Measurements from ENCODE around the gene LGMN. TPM values are rescaled to one million over a fixed set of nuclear protein-coding genes. Genes with fewer than 3 reads are reported as not detected.
"Not testable (repeated sequence)": the region's sequence is repeated elsewhere in the genome, so short reads cannot be mapped to it uniquely, and the experiment has no call there.

LGMN gene
- total RNA-seq, 2 donors from 2014 or later = 70.8 to 125 TPM

GRCh38 chr14:92686411-92686899 lies 62.0 kb downstream of the LGMN start:
- intact Hi-C loops (cut with DNase I, micrococcal nuclease) = no loop called here
- DNase-seq = no peak
- ATAC-seq = no peak

GRCh38 chr14:92685784-92686355 lies 62.6 kb downstream of the LGMN start:
- no peak for ATAC-seq
- intact Hi-C loops (cut with DNase I, micrococcal nuclease) = no loop called here
- peak in 1 of 2 donors; percentile 16 for DNase-seq

- ATAC-seq (no peak), DNase-seq (peak in 1 of 2 donors; percentile 25)
- intact Hi-C loops (cut with DNase I, micrococcal nuclease) = no loop called here
Measured at GRCh38 chr14:92684801-92685560, 63.4 kb downstream of the LGMN start.

- no peak for ATAC-seq
- peak in 1 of 2 donors; percentile 14 for DNase-seq
- intact Hi-C loops (cut with DNase I, micrococcal nuclease) = no loop called here
Measured at GRCh38 chr14:92683041-92683440, 65.4 kb downstream of the LGMN start.

- DNase-seq (peak; percentile 68 to 83), ATAC-seq (peak; percentile 86)
- intact Hi-C loops (cut with DNase I, micrococcal nuclease) = no loop called here
Measured at GRCh38 chr14:92680781-92681650, 67.4 kb downstream of the LGMN start.

- ATAC-seq; intact Hi-C loops (cut with DNase I, micrococcal nuclease): not testable (repeated sequence)
- DNase-seq = peak in 1 of 2 donors; percentile 15
Measured at GRCh38 chr14:92680330-92680729, 68.1 kb downstream of the LGMN start.

- intact Hi-C loops (cut with DNase I, micrococcal nuclease) = no loop called here
- DNase-seq (peak in 1 of 2 donors; percentile 8), ATAC-seq (no peak)
Measured at GRCh38 chr14:92679246-92679645, 69.2 kb downstream of the LGMN start.

- intact Hi-C loops (cut with DNase I, micrococcal nuclease) = no loop called here
- DNase-seq = no peak
- no peak for ATAC-seq
Measured at GRCh38 chr14:92678766-92679165, 69.7 kb downstream of the LGMN start.

- ATAC-seq (no peak), DNase-seq (no peak)
- intact Hi-C loops (cut with DNase I, micrococcal nuclease) = no loop called here
Measured at GRCh38 chr14:92677955-92678354, 70.5 kb downstream of the LGMN start.

- intact Hi-C loops (cut with DNase I, micrococcal nuclease) = no loop called here
- no peak for DNase-seq
- no peak for ATAC-seq
Measured at GRCh38 chr14:92677087-92677668, 71.2 kb downstream of the LGMN start.

GRCh38 chr14:92676403-92677086 lies 71.9 kb downstream of the LGMN start:
- ATAC-seq (no peak), DNase-seq (no peak)
- intact Hi-C loops (cut with DNase I, micrococcal nuclease) = no loop called here

- ATAC-seq (no peak), DNase-seq (no peak)
- intact Hi-C loops (cut with DNase I, micrococcal nuclease) = no loop called here
Measured at GRCh38 chr14:92675976-92676375, 72.5 kb downstream of the LGMN start.

GRCh38 chr14:92675421-92675820 lies 73.0 kb downstream of the LGMN start:
- DNase-seq = no peak
- intact Hi-C loops (cut with DNase I, micrococcal nuclease) = no loop called here
- no peak for ATAC-seq

- DNase-seq (peak in 1 of 2 donors; percentile 8), ATAC-seq (no peak)
- intact Hi-C loops (cut with DNase I, micrococcal nuclease) = no loop called here
Measured at GRCh38 chr14:92673601-92674150, 74.8 kb downstream of the LGMN start.

- ATAC-seq = no peak
- no peak for DNase-seq
- intact Hi-C loops (cut with DNase I, micrococcal nuclease) = no loop called here
Measured at GRCh38 chr14:92670643-92671366, 77.6 kb downstream of the LGMN start.

- DNase-seq (no peak), ATAC-seq (peak; percentile 45)
- intact Hi-C loops (cut with DNase I, micrococcal nuclease) = no loop called here
Measured at GRCh38 chr14:92670160-92670559, 78.3 kb downstream of the LGMN start.

GRCh38 chr14:92668276-92668973 lies 80.0 kb downstream of the LGMN start:
- intact Hi-C loops (cut with DNase I, micrococcal nuclease) = no loop called here
- ATAC-seq (no peak), DNase-seq (no peak)
